Measurements from ENCODE around the gene TRABD2A.

Gene TRABD2A

DNA sequence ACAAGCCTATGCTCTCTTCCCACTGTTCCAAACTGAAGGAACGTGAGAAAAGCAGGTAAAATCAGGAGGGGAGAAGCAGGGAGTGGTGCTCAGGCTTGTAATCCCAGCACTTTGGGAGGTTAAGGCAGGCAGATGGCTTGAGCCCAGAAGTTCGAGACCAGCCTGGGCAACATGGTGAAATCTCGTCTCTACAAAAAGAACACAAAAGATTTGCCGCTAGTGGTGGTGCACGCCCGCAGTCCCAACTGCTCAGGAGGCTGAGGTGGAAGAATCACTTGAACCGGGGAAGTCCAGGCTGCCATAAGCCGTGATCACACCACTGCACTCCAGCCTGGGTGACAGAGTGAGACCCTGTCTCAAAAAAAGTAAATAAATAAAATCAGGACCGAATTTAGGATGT, 23.3 kb upstream of the TRABD2A start:
- Histone ChIP-seq H4K20me1 (ENCODE audit: insufficient read depth) (no peaks in the 10 kb centered on the region), H3K79me2 (ENCODE audit: insufficient read depth, low read depth) (peaks cover 15% of the 10 kb centered on the region), H3K36me3 (ENCODE audit: insufficient read depth) (no peaks in the 10 kb centered on the region), H2AFZ (ENCODE audit: low read depth) (no peak overlapping the region; the same call in 1 of the 2 replicates), H3K4me2 (peak overlapping the region; percentile 52), H3K9ac (peak overlapping the region; percentile 1; the same call in 1 of the 2 replicates), H3K4me3 (IDR thresholded peaks at IDR 0.05; ENCODE audit: insufficient read depth, low read depth, low read length) (no peak overlapping the region), H3K27ac (no peak overlapping the region), H3K4me1 (ENCODE audit: low read depth, poor library complexity, severe bottlenecking) (peaks cover 54% of the 10 kb centered on the region), H3K27me3 (ENCODE audit: insufficient read depth, low read depth) (no peaks in the 10 kb centered on the region)
- TF ChIP-seq, protein P1, sequence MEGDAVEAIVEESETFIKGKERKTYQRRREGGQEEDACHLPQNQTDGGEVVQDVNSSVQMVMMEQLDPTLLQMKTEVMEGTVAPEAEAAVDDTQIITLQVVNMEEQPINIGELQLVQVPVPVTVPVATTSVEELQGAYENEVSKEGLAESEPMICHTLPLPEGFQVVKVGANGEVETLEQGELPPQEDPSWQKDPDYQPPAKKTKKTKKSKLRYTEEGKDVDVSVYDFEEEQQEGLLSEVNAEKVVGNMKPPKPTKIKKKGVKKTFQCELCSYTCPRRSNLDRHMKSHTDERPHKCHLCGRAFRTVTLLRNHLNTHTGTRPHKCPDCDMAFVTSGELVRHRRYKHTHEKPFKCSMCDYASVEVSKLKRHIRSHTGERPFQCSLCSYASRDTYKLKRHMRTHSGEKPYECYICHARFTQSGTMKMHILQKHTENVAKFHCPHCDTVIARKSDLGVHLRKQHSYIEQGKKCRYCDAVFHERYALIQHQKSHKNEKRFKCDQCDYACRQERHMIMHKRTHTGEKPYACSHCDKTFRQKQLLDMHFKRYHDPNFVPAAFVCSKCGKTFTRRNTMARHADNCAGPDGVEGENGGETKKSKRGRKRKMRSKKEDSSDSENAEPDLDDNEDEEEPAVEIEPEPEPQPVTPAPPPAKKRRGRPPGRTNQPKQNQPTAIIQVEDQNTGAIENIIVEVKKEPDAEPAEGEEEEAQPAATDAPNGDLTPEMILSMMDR (conservative IDR thresholded peaks at IDR 0.05; ENCODE audit: low read depth, low read length), result no peak

DNA sequence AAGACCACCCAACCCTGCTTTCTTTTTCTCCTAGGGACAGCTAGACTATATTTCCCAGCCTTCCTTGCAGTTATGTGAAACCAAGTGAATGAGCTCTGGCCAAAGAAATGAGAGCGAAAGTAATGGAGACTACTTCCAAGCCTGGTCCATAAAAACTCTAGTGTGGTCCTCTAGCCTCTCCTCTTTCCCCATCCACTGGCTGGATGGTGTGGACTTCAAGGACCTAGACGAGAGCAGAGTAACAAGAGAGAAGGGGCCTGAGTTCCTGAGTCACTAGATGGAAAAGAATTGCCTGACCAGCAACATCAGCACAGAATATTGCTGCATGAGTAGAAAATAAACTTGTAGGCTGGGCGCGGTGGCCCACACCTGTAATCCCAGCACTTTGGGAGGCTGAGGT, 21.6 kb upstream of the TRABD2A start:
- Histone ChIP-seq H4K20me1 (ENCODE audit: insufficient read depth) (no peaks in the 10 kb centered on the region), H3K79me2 (ENCODE audit: insufficient read depth, low read depth) (peaks cover 15% of the 10 kb centered on the region), H3K27ac (no peak overlapping the region), H3K27me3 (ENCODE audit: insufficient read depth, low read depth) (no peaks in the 10 kb centered on the region), H3K36me3 (ENCODE audit: insufficient read depth) (no peaks in the 10 kb centered on the region), H3K4me3 (IDR thresholded peaks at IDR 0.05; ENCODE audit: insufficient read depth, low read depth, low read length) (no peak overlapping the region), H3K9ac (no peak overlapping the region), H3K4me2 (no peak overlapping the region), H3K4me1 (ENCODE audit: low read depth, poor library complexity, severe bottlenecking) (peaks cover 54% of the 10 kb centered on the region), H2AFZ (ENCODE audit: low read depth) (no peak overlapping the region)
- TF ChIP-seq, protein P1 (conservative IDR thresholded peaks at IDR 0.05; ENCODE audit: low read depth, low read length), result no peak

DNA sequence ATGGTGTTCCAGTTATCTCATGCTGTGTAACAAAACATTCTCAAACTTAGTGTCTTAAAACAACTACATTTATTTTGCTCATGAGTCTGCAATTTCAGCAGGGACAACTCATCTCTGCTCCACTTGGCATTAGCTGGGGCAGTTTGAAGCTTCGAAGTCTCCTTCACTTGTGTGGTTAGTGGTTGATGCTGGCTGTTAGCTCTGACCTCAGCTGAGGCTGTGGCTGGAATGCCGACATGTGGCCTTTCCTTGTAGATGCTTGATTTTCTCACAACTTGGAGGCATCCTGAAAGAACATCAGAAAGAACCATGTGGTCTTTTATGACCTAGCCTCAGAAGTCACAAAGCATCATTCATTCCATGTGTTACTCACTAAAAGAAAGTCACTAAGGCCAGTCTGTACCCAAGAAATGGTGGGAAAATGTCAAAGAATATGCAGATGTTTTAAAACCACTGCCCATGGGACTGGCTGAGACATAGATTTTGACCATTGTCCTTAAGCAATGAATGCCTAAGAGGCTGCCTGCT, 20.8 kb upstream of the TRABD2A start:
- H3K4me1 ChIP-seq (ENCODE audit: low read depth, poor library complexity, severe bottlenecking), result peaks cover 54% of the 10 kb centered on the region
- H3K27me3 ChIP-seq (ENCODE audit: insufficient read depth, low read depth), result no peaks in the 10 kb centered on the region
- no peak overlapping the region for H3K4me3 ChIP-seq (IDR thresholded peaks at IDR 0.05; ENCODE audit: insufficient read depth, low read depth, low read length)
- H4K20me1 ChIP-seq (ENCODE audit: insufficient read depth), result no peaks in the 10 kb centered on the region
- no peak overlapping the region for H3K9ac ChIP-seq
- no peak overlapping the region for H3K27ac ChIP-seq
- no peak overlapping the region for H3K4me2 ChIP-seq
- no peaks in the 10 kb centered on the region for H3K36me3 ChIP-seq (ENCODE audit: insufficient read depth)
- TF ChIP-seq, protein P1 (conservative IDR thresholded peaks at IDR 0.05; ENCODE audit: low read depth, low read length), result no peak
- no peak overlapping the region for H2AFZ ChIP-seq (ENCODE audit: low read depth)
- peaks cover 10% of the 10 kb centered on the region for H3K79me2 ChIP-seq (ENCODE audit: insufficient read depth, low read depth)

DNA sequence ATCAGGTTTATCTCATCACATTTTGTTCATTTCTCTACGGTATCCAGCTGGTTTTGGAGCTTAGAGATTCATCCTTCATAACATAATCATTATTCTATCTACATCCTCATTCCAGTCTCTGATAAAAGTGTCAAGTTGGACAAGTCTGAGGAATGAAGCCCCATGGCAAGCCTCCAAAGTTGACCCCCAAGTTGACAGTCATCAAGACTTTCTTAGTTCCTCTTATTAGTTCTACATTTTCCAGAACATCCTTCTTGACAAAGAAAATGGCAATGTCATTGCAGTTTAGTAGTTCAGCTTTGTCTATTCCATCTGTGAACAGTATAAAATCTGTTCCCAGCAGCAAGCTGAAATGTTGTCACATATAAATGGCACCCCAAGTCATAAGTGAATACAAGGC, 20.1 kb upstream of the TRABD2A start:
- H3K36me3 ChIP-seq (ENCODE audit: insufficient read depth), result no peaks in the 10 kb centered on the region
- TF ChIP-seq, protein P1 (conservative IDR thresholded peaks at IDR 0.05; ENCODE audit: low read depth, low read length), result no peak
- H3K4me2 ChIP-seq, result no peak overlapping the region
- H3K4me1 ChIP-seq (ENCODE audit: low read depth, poor library complexity, severe bottlenecking), result peaks cover 55% of the 10 kb centered on the region
- no peak overlapping the region for H3K4me3 ChIP-seq (IDR thresholded peaks at IDR 0.05; ENCODE audit: insufficient read depth, low read depth, low read length)
- H4K20me1 ChIP-seq (ENCODE audit: insufficient read depth), result no peaks in the 10 kb centered on the region
- H3K79me2 ChIP-seq (ENCODE audit: insufficient read depth, low read depth), result peaks cover 3% of the 10 kb centered on the region; the same call in 1 of the 2 replicates
- no peak overlapping the region for H3K9ac ChIP-seq
- H2AFZ ChIP-seq (ENCODE audit: low read depth), result no peak overlapping the region
- H3K27ac ChIP-seq, result no peak overlapping the region
- H3K27me3 ChIP-seq (ENCODE audit: insufficient read depth, low read depth), result no peaks in the 10 kb centered on the region

Data from KMS-11 (cell line).